Adrenal gland (tissue), 5 donors: Measurements from ENCODE around the gene PLD2.

Experiments used
- CTCF ChIP-seq, 6 experiments: fragments of 450-650 bp in 4 of 6; fragments of 200-600 bp in 2 of 6; sonication (generic) in 1 of 6; IDR thresholded peaks; 1 replicate in 5 of 6; 2 replicates in 1 of 6; pipeline versions ENCODE4 v1.5.1 to v1.8.0; 2016 to 2021; ENCODE audit warnings: antibody characterized with exemption in 6 of 6, mild to moderate bottlenecking in 2 of 6, moderate library complexity in 1 of 6
- POLR2A ChIP-seq, 2 donors: fragments of 450-650 bp; IDR thresholded peaks; one replicate each; pipeline ENCODE4 v1.6.1; 2017; ENCODE audit warnings: antibody characterized with exemption in 2 of 2, mild to moderate bottlenecking in 2 of 2, moderate library complexity in 1 of 2
- donor health status: DM: no; HTN: no; CAD: no.

DNA sequence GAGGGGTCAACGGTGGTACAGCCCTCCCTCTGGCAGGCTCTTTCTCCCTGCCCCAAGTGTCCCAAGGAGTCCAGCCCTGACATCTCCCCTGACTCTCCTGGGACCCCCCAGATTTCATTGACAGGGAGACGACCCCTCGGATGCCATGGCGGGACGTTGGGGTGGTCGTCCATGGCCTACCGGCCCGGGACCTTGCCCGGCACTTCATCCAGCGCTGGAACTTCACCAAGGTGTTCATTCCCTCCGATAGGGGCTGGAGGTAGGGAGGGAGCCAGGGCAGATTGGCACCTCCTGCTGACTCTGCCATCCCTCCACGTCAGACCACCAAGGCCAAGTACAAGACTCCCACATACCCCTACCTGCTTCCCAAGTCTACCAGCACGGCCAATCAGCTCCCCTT is 9.9 kb downstream of the PLD2 start:
- no peak for TF ChIP-seq POLR2A (IDR thresholded peaks at IDR 0.05)
- no peak for TF ChIP-seq CTCF (IDR thresholded peaks at IDR 0.05)
